HepG2 (cell line): ENCODE data around the gene MFGE8. TPM values are rescaled to one million over a fixed set of nuclear protein-coding genes. Genes with fewer than 3 reads are reported as not detected.

Experiments used
- ATAC-seq: fragments of 200-7000 bp; cut with Tn5 transposase; 3 replicates; pipeline ENCODE4 v1.9.1; 2020; ENCODE audit warnings: mild to moderate bottlenecking, moderate library complexity
- BruUV-seq: library from RNA; stranded (reverse); fragments of 400-500 nt; replicated peaks from 2 replicates; lab custom pipeline; 2021; lab: Mats Ljungman, UMichigan
- CTCF ChIA-PET: fragments of 300-600 bp; formaldehyde crosslinking; extraction: SDS; loops from one replicate; lab custom pipeline; 2021; ENCODE audit warnings: low total read pairs, inconsistent platforms, low intra/inter-chr PET ratio; lab: Yijun Ruan, JAX
- POLR2A ChIA-PET: fragments of 350-600 bp; sonication (Branson Sonifier 250); formaldehyde crosslinking; loops from one replicate; lab custom pipeline; 2020; ENCODE audit warnings: antibody characterized with exemption, inconsistent platforms; lab: Yijun Ruan, JAX
- DNase-seq: peaks from one replicate; pipeline ENCODE4 v3.0.0-alpha.2; 2015; ENCODE audit warnings: low spot score
- FAIRE-seq: peaks from 3 replicates; lab custom pipeline; 2011; peaks lifted over from hg19 to GRCh38; lab: Jason Lieb, UNC
- H2AFZ ChIP-seq: one replicate; pipeline ENCODE4 v1.6.1; 2011; ENCODE audit warnings: low read length, inconsistent platforms
- H3K27ac ChIP-seq: fragments of 300-600 bp; 3 replicates; pipeline ENCODE4 v1.8.0; 2011; ENCODE audit warnings: mixed run types, mild to moderate bottlenecking, mixed read lengths, low read length, inconsistent platforms; ENCODE audit not compliant: insufficient read depth; ENCODE audit errors: extremely low read length
- H3K27me3 ChIP-seq, 2 experiments: fragments of 200-600 bp in 1 of 2; 2 replicates in 1 of 2; 3 replicates in 1 of 2; pipeline versions ENCODE4 v1.6.0 to v1.8.0; 2011; ENCODE audit warnings: low read length in 2 of 2, mild to moderate bottlenecking in 2 of 2, moderate library complexity in 2 of 2, inconsistent platforms in 1 of 2; ENCODE audit not compliant: insufficient read depth in 2 of 2, control insufficient read depth in 1 of 2
- H3K36me3 ChIP-seq, 2 experiments: fragments of 200-600 bp in 1 of 2; replicated peaks in 1 of 2; 2 replicates in 1 of 2; 3 replicates in 1 of 2; pipeline versions ENCODE4 v1.5.1 to v1.8.0; 2011; ENCODE audit warnings: low read length in 2 of 2, inconsistent platforms in 1 of 2; ENCODE audit not compliant: insufficient read depth in 2 of 2, control insufficient read depth in 1 of 2
- H3K4me1 ChIP-seq: 2 replicates; pipeline ENCODE4 v1.5.1; 2012; ENCODE audit warnings: low read length, inconsistent platforms; ENCODE audit not compliant: insufficient read depth
- H3K4me2 ChIP-seq: 2 replicates; pipeline ENCODE4 v1.6.0; 2011; ENCODE audit warnings: low read depth, low read length, inconsistent platforms
- H3K4me3 ChIP-seq, 3 experiments: fragments of 200-600 bp in 1 of 3; sonication (generic), shearing (Covaris generic) in 1 of 3; replicated peaks in 1 of 3; 2 replicates each; pipeline ENCODE4 v1.5.1; 2011 to 2016; ENCODE audit warnings: low read length in 3 of 3, inconsistent platforms in 2 of 3, low read depth in 2 of 3, mild to moderate bottlenecking in 2 of 3, control low read depth in 1 of 3, mixed read lengths in 1 of 3; ENCODE audit not compliant: insufficient read depth in 1 of 3
- H3K79me2 ChIP-seq: one replicate; pipeline ENCODE4 v1.6.1; 2011; ENCODE audit warnings: low read length, inconsistent platforms; ENCODE audit not compliant: insufficient read depth
- H3K9ac ChIP-seq: 2 replicates; pipeline ENCODE4 v1.6.0; 2011; ENCODE audit warnings: mild to moderate bottlenecking, low read depth, low read length, inconsistent platforms; ENCODE audit not compliant: insufficient read depth
- H3K9me3 ChIP-seq: 2 replicates; pipeline ENCODE4 v1.5.1; 2012; ENCODE audit warnings: mild to moderate bottlenecking, low read length
- H4K20me1 ChIP-seq: 2 replicates; pipeline ENCODE4 v1.6.0; 2011; ENCODE audit warnings: inconsistent platforms, mild to moderate bottlenecking, low read length, moderate library complexity; ENCODE audit not compliant: insufficient read depth
- ARNT2 ChIP-seq: sonication (generic); formaldehyde crosslinking; IDR thresholded peaks from 2 replicates; pipeline ENCODE4 v1.8.0; 2022; ENCODE audit warnings: mild to moderate bottlenecking, low read depth, missing genetic modification reagents, moderate library complexity
- ELK4 ChIP-seq: sonication (generic); formaldehyde crosslinking; IDR thresholded peaks from 2 replicates; pipeline ENCODE4 v1.9.0; 2021; ENCODE audit warnings: missing genetic modification reagents, borderline replicate concordance
- MAZ ChIP-seq, 2 experiments: sonication (generic) in 1 of 2; formaldehyde crosslinking in 1 of 2; IDR thresholded peaks; 2 replicates each; pipeline versions ENCODE4 v1.5.0 to v1.6.1; 2012 to 2020; ENCODE audit warnings: low read depth in 2 of 2, mild to moderate bottlenecking in 2 of 2, borderline replicate concordance in 1 of 2, improper control_type of control experiment in 1 of 2, low read length in 1 of 2, missing genetic modification reagents in 1 of 2, moderate library complexity in 1 of 2
- MEIS2 ChIP-seq: sonication (generic); formaldehyde crosslinking; IDR thresholded peaks from 2 replicates; pipeline ENCODE4 v1.9.0; 2021; ENCODE audit warnings: mild to moderate bottlenecking, missing genetic modification reagents
- NR2C2 ChIP-seq: sonication (generic); formaldehyde crosslinking; IDR thresholded peaks from 2 replicates; pipeline ENCODE4 v1.4.0; 2020; ENCODE audit warnings: missing genetic modification reagents, mild to moderate bottlenecking, moderate library complexity, borderline replicate concordance
- WIZ ChIP-seq: sonication (generic); formaldehyde crosslinking; IDR thresholded peaks from 2 replicates; pipeline ENCODE4 v1.5.1; 2020; ENCODE audit warnings: mild to moderate bottlenecking, missing genetic modification reagents
- ZNF142 ChIP-seq: sonication (generic); formaldehyde crosslinking; IDR thresholded peaks from 2 replicates; pipeline ENCODE4 v1.4.0; 2020; ENCODE audit warnings: missing genetic modification reagents
- ZNF33B ChIP-seq: sonication (generic); formaldehyde crosslinking; IDR thresholded peaks from 2 replicates; pipeline ENCODE4 v1.5.1; 2020; ENCODE audit warnings: mild to moderate bottlenecking, missing genetic modification reagents
- ZNF720 ChIP-seq: sonication (generic); formaldehyde crosslinking; IDR thresholded peaks from 2 replicates; pipeline ENCODE4 v1.4.0; 2020; ENCODE audit warnings: missing genetic modification reagents
- WGBS: methylation state at CpG from one replicate; pipeline ENCODE4 v1.1.6; 2017; ENCODE audit warnings: low lambda C conversion rate; 5-methylcytosine and 5-hydroxymethylcytosine counted together
- in situ Hi-C: cut with HindIII; loops from 2 replicates; pipeline ENCODE4 v1.10.0; 2017; ENCODE audit warnings: low pct_unique_long_range_greater_than_20kb; ENCODE audit not compliant: extremely low pct_ligation_motif_present
- intact Hi-C: fragments of 100-400 bp; cut with micrococcal nuclease; formaldehyde crosslinking; loops from one replicate; pipeline ENCODE4 v1.10.0; 2022; ENCODE audit not compliant: unreplicated experiment
- polyA plus RNA-seq, 8 experiments: library from polyadenylated mRNA; depleted of rRNA in 3 of 8; stranded (reverse) in 7 of 8; unstranded in 1 of 8; fragments of >200 nt; fragmentation: Illumina TruSeq in 4 of 8; extraction: Trizol in 4 of 8; gene quantifications; 2 replicates each; pipeline versions ENCODE4 v1.2.1 to v1.2.3, GENCODE V29; 2011 to 2016; ENCODE audit warnings: low read depth in 4 of 8, missing spikeins in 1 of 8, mixed read lengths in 1 of 8; ENCODE audit not compliant: insufficient read depth in 1 of 8
- total RNA-seq, 5 experiments: library from RNA; depleted of rRNA; stranded (reverse); fragments of >200 nt; fragmentation: Illumina TruSeq; extraction: Trizol; gene quantifications; 2 replicates each; pipeline ENCODE4 v1.2.3, GENCODE V29; 2016; ENCODE audit warnings: low read depth in 1 of 5

Gene MFGE8
- total and polyA plus RNA-seq, 2 of the 13 experiments (the other 11 are each of a cell fraction or from before 2014, with no cell fraction given): 3.4 to 22.1 TPM

GRCh38 chr15:88863412-88863811 is 49.8 kb downstream of the MFGE8 start:
- H4K20me1 ChIP-seq: no peaks in the 10 kb centered on the region
- no peaks in the 10 kb centered on the region for H3K4me1 ChIP-seq
- CTCF ChIA-PET: no interaction called here
- H2AFZ ChIP-seq: no peak overlapping the region
- no TSS peak for BruUV-seq
- 3% methylated on average over 1 of the region's 1 CpG for WGBS
- H3K9me3 ChIP-seq: no peaks in the 10 kb centered on the region
- in situ Hi-C loops (no loop called here), intact Hi-C loops (no loop called here)
- ATAC-seq (no peak), DNase-seq (no peak), FAIRE-seq (no peak)
- POLR2A ChIA-PET: no interaction called here
- H3K27ac ChIP-seq: no peak overlapping the region
- H3K79me2 ChIP-seq: no peaks in the 10 kb centered on the region
- no peaks in the 10 kb centered on the region for H3K36me3 ChIP-seq
- H3K9ac ChIP-seq: no peak overlapping the region
- TF ChIP-seq ELK4 (no peak), ARNT2 (no peak), NR2C2 (no peak), MEIS2 (CRISPR knock-in tag) (no peak), MAZ (IDR thresholded peaks at IDR 0.05; ENCODE audit: borderline replicate concordance, low read depth, low read length) (no peak), MAZ (CRISPR knock-in tag; IDR thresholded peaks at IDR 0.05; ENCODE audit: low read depth) (no peak), ZNF720 (no peak), WIZ (CRISPR knock-in tag) (no peak), ZNF142 (CRISPR knock-in tag) (no peak), ZNF33B (CRISPR knock-in tag) (no peak)
- no peak overlapping the region for H3K4me2 ChIP-seq
- peaks cover 6 to 37% of the 10 kb centered on the region in 2 experiments; a peak in 4 of 5 replicates for H3K27me3 ChIP-seq
- H3K4me3 ChIP-seq: no peak overlapping the region
